GF-D8 (cell line): Measurements from ENCODE around the gene NDRG4.
"Not testable (repeated sequence)": the region's sequence is repeated elsewhere in the genome, so short reads cannot be mapped to it uniquely, and the experiment has no call there.

Experiments used
- DNase-seq: peaks from one replicate; lab custom pipeline; 2025; lab: John Stamatoyannopoulos, UW

NDRG4 gene

GRCh38 chr16:58465817-58466216 lies 34.1 kb upstream of the NDRG4 start:
- DNase-seq = no peak

DNA sequence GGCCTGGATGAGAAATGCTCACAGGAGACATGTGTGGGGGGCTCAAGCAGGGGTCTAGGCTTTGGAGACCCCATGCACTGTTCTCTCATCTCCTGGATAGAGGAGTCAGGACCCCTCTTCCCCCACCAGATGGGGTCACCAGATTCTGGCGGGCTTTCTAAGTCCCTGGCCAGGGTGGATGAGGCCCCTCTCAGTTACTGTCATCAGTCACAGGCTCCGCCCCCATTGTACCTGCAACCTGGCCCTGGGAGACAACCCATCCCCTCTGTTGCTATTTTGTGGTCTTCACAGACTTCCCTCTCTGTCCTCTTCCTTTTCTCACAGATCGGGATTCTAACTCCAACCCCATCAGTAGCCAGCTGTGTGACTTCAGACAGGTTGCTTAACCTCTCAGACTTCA lies 33.5 kb upstream of the NDRG4 start:
- DNase-seq = no peak

- no peak for DNase-seq
Observed at GRCh38 chr16:58467905-58468304, 32.0 kb upstream of the NDRG4 start.

DNA sequence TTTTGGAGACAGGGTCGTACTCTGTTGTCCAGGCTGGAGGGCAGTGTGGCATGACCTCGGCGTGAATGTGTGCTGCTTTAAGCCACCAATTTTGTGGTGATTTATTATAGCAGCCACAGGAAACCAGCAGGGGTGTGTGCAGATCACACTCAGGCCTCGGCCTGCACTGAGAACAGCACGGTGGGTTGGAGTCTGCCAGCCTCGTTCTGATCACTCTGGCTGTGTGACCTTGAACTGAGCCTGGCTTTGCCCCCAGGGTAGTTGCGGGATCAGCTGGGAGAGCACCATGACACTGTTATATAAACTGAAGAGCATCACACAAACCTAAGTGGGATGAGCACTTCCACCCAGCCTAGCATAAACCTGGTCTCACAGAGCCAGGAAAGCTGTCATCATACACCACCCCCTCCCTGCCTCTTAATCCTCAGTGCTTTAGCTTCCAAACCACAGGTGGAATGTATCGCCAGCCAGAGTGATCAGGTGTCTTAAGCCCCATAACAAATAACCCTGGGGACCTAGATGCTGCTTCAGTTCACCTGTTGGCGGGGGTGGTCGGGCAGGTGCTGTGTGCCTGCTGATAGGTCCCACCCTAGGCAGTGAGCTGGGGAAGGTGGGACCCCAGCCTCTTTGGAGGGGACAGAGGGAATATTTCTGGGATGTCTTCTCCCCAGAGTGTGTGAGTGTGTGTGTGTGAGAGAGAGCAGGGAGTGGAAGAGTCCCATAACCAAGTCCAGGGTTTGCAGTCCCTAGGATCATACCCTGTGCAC lies 28.6 kb upstream of the NDRG4 start:
- DNase-seq = no peak

DNA sequence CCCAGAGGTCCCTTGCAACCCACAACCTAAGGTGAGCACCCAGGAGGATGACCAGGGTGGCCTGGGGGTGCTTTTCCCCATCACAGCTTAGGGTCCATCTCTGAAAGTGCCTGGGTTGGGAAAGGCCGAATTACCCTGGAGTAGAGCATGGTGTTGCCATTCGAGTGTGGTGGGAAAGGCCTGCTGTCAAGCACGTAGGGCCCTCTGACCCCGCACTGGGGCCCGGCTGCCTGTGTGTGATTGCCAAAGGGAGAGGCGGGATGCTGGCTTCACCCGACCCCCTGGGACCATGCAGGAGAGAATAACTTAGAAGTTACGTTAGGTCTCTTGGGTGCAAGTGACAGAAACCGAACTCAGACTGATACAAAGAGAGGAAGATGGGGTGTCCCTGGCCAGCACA lies 27.7 kb upstream of the NDRG4 start:
- no peak for DNase-seq

- DNase-seq = no peak
Observed at GRCh38 chr16:58472827-58473226, 27.1 kb upstream of the NDRG4 start.

GRCh38 chr16:58474296-58474695 lies 25.6 kb upstream of the NDRG4 start:
- no peak for DNase-seq

GRCh38 chr16:58475091-58475619 lies 24.8 kb upstream of the NDRG4 start:
- DNase-seq = no peak

DNA sequence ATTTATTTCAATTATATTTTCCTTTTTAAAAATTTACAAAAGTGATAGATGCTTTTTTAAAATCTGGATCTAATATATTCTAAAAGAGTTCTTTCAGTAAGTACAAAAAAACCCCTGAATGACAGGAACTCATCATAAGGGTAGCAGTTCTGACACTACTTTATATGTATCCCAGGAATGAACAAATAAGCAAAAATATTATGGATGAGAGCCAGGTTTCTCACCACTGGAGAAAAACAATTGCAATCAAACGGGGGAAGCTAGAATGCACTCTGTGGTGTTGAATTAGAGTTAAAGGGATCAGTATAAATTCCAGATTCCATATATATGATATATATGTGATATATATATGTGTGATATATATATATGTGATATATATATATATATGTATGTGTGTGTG lies 23.2 kb upstream of the NDRG4 start:
- no peak for DNase-seq

DNA sequence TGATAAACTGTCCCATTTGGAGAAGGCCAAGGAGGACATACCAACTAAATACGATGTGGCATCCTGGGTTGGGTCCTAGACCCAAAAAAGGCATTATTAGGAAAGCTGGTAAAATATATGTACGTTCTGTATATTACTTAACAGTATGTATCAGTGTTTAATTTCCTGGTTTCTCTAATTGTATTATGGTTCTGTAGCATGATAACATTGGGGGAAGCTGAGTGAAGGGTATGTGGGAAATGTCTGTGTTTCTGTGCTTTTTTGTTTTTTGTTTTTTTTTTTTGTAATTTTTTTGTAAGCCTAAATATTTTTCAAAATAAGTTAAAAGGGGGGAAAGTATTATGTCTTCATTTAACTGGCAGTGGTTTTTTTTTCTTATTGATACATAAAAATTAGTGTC lies 21.5 kb upstream of the NDRG4 start:
- no peak for DNase-seq

- DNase-seq = no peak
Observed at GRCh38 chr16:58481226-58481869, 18.6 kb upstream of the NDRG4 start.

DNA sequence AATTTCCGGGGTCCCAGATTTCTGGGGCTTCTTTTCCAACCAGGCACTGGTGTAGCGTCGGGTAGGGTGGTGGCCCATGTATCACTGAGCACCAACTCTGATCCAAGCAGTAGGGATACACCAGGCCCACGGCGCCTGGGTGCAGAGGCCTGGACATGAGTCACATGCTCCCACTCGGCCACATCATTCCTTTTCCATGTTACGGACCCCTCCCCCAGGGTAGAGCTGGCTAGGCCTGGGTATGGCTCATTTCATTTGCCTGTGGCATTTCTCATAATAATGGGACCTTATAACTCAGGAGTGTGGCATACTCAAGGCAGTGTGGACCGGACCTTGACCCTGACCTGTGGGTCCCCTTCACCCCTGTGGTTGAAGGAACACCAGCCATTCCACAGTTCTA lies 18.0 kb upstream of the NDRG4 start:
- no peak for DNase-seq

DNA sequence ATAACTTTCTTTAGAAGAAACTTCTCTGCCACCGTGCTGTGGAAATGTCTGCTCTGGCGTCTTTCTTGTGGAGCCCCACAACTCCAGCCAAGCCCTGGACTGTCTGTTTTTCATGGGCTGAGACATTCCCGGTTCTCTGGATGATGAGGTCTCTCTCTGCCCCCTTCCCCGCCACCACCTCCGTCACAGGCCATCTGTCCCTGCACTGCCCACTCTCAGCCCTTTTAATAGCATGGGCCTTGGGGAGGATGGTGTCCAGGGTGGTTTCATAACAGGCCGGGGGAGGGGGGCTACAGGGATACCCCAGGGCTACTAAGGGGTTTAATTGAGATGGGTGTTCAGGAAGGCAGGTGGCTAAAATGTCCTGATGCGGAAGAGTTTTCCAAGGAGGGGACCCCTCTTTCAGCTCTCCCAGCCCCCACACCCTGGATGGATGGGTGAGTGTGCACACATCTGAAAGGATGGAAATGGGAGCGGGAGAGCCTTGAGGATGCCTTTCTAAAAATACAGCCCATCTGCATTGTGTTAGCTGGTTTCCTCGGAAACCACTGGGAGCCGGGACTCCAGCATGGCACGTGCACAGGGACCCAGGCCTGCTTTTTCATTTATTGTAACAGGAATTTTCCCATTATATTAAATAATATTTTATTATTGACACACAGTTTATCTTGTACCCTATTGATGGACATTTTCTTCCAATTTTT lies 14.6 kb upstream of the NDRG4 start:
- DNase-seq = no peak

GRCh38 chr16:58487566-58488351 lies 12.2 kb upstream of the NDRG4 start:
- peak; percentile 26 for DNase-seq

GRCh38 chr16:58488531-58488930 lies 11.4 kb upstream of the NDRG4 start:
- no peak for DNase-seq

DNA sequence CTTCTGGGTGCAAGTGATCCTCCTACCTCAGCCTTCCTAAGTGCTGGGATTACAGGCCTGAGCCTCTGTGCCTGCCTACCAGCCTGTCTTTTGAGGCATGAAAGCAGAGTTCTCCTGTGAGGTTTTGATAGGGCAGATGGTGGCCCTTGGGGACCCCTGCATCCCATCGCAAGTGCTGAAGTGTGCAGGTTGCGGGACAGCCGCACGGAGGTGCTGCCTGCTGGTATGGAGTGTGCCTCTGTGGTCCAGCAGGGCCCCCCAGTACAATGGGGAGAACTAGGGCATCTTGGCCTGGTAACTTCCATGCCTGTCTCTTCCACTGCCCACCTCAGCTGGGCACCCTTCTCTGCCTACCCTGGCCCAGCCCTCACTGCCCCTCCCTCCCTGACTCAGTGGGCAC lies 9.9 kb upstream of the NDRG4 start:
- DNase-seq = no peak

GRCh38 chr16:58490539-58490938 lies 9.4 kb upstream of the NDRG4 start:
- not testable (repeated sequence) for DNase-seq

DNA sequence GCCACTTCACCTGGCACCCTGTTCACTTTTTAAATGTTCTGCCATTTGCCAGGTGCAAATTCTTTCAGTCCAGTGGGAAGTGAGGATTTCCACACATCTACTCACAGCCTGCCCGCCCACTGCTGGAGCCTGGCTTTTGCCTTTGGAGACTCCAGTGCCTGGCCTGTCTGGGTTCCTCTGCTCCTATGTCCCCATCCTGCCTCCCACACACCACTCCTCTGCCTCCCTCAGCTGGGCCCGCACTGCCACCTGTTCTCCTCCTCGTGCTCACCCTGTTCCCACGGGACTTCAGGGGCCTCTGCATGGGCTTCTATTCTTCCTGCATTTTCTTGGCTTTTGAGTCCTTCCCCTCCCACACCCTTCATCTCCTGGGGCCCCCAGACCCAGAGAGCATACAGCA lies 7.9 kb upstream of the NDRG4 start:
- DNase-seq = no peak

DNA sequence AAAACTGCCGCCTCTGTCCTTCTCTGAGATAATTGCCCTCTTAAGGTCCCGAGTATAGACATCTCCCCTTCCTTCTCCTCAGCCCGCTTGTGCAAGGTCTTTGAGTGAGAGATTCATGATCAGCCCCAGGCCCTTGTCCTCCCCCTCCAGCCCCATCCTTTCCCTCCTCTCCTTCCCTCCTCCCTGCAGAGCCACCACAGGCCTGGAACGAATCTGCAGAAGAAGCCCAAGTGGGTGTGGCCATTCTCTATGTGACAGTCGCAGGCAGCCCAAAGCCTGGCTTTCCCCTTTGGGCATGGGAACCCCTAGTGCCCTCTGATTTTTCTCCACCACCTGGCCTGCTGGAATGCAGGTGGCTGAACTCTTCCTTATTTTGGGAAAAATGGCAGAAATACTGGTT lies 7.2 kb upstream of the NDRG4 start:
- DNase-seq = no peak

DNA sequence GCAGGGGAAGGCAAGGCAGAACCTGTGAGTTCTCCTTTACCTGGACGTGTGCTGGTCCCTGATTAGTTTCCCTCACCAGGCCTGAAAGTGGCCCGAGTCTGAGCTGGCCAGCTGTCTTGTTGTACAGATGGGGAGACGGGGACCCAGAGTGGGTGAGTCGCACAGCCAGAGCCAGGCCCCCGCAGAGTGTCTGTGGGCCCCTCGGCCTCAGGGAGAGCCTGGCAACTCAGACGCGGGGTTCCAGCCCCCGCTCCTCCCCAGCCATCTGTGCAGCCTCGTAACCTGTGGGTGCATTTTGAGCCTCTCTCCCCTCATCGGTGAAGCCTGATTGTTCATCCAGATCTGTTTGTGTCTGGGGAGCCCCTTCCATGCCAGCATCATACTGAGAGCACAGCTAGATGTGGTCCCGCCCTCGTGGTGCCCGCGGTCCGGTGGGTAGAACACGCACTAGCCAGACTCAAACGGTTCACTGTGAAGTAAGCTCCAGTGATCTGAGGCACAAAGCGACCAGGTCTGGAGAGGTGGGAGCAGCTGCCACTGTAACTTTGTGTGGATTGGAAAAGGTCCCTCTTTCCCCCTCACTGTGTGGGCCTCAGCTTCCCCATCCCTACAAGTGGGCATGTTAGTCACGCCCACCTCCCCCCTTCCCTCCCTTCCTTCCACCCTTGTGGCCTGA lies 6.0 kb upstream of the NDRG4 start:
- no peak for DNase-seq

DNA sequence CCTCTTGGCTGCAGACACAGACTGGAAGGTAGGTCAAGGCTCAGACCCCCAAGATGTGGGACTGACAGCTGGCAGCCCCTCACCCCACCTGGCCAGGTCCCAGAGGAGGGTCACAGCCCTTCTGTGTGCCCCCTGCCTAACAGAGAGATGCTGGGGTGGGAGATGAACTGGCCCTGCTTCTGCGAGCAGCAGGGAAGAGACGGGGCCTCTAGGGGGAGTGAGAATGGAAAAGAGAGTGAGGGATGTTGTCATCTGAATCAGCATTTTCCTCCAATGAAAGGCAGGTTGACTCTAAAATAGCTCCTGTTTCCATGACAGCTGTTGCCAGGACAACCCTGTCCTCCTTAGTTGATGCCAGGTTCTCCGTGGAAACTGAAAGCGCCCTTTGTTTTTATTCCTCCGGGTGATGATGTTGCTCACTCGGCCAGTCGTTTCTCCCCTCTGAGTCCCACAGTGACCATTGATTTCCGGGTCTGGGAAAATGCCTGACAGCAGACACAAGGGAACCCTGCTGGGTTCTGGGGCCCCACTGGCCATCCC lies 4.9 kb upstream of the NDRG4 start:
- no peak for DNase-seq
